K562 treated with DMSO at 1 percent for 24 hours (cell line): ENCODE measurements around the gene ZNF845. TPM values are rescaled to one million over a fixed set of nuclear protein-coding genes. Genes with fewer than 3 reads are reported as not detected.

Experiments used
- total RNA-seq: library from RNA; unstranded; fragments of 300-600 nt; gene quantifications from 2 replicates; pipeline ENCODE4 v1.2.3, GENCODE V29; 2022; ENCODE audit warnings: low read depth; ENCODE audit not compliant: insufficient read depth

Gene ZNF845
- 2.2 and 2.7 TPM in 2 replicates for total RNA-seq

DNA sequence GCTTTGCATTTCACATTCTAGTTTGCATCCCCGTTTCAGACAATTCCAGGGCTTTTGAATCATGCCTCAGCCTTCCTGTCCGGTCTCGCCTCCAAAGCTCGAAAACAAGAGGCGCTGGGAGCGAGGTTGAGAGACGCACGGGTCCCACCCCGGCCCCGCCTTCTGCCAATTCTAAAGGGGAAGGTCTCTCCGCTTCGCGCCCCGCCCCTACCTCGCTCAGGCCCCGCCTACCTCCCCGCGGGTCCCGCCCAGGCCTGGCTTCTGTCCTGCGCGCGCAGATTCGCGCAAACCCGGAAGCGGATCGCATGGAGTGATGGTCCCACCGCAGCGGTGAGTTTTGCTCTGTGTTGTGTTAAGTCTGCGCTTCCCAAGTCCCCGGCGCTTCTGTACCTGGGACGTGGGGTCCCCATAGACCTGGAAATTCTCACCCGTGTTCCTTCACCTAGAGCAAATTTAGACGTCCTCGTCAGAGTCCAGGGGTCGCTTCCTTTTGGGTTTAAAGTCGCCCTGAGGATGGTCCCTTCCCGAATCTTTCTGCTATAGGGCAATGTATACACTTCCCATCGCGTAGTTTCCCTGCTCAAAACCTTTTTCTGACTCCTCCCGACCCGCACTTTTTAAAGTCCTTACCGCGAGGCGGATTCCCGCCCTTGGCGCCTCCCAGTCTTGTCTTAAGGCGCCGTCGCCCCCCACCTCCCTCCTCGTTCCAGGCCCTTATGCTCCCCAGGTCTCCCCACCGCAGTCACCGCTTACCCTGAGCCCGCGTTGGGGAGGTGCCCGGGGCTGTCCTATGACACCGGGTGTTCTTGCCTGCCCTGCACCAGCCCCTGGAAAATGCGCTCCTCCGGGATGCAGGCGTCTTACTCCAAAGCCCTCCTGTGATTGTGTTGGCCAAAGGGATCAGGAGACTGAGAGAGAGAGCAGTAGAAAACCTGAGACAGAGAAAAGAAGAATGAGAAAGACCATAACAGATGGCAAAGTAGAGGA lies at the start of gene ZNF845:
Gene ZNF845 (plus strand): TSS at position 287 of the 987 bp plus-strand sequence. CDS start 7,559 bp downstream, outside the sequence.

DNA sequence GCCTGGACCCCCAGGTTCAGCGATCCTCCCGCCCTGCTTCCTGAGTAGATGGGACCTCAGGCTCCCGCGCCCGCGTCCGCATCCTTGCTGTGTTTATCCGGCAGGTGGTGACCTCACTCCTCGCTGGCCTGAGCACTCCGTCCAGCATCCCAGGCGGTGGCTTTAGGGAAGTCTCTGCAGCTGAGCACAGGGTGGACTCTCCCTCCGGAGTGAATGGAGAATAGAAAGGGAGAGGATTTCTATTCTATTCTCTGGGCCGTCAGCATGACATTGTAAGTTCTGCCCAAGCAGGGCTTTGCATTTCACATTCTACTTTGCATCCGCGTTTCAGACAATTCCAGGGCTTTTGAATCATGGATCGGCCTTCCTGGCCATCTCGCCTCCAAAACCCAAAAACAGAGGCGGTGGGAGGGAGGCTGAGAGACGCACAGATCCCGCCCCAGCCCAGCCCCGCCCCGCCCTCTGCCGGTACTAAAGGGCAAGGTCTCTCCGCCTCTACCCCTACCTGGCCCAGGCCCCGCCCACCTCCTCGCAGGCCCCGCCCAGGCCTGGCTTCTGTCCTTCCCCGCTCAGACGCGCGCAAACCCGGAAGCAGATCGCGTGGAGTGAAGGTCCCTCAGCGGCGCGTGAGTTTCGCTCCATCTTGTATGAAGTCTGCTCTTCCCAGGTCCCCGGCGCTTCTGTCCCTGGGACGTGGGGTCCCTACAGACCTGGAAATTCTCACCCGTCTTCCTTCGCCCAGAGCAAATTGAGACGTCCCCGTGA lies 31.8 kb downstream of the ZNF845 start, which contains the start of gene ZNF525:
Gene ZNF525 (plus strand): TSS at position 572 of the 765 bp plus-strand sequence. CDS start 6,577 bp downstream, outside the sequence.

GRCh38 chr19:53394974-53395839 lies 61.7 kb downstream of the ZNF845 start, which contains the start of gene ZNF765:
Gene ZNF765, plus strand, starts transcription at chr19:53395149. Its CDS starts 2,867 bp downstream, at chr19:53398016.

Other genes starting within 250 kb of the ZNF845 start
- gene ZNF160, start 230.3 kb upstream of the ZNF845 start, total RNA-seq: 10.6 and 12.2 TPM in 2 replicates
- gene ZNF415, start 200.8 kb upstream of the ZNF845 start, total RNA-seq: not detected in 2 replicates
- 2.3 and 2.6 TPM in 2 replicates for gene ZNF347, start 174.7 kb upstream of the ZNF845 start, total RNA-seq
- gene ZNF665, start 140.4 kb upstream of the ZNF845 start, total RNA-seq: 3.1 and 3.9 TPM in 2 replicates
- 0.30 and 1.5 TPM in 2 replicates for gene ZNF677, start 78.9 kb upstream of the ZNF845 start, total RNA-seq
- gene VN1R2, start 75.5 kb upstream of the ZNF845 start, total RNA-seq: not detected in 2 replicates
- gene VN1R4, start 66.0 kb upstream of the ZNF845 start, total RNA-seq: not detected in 2 replicates
- gene ZNF525, start 32.0 kb downstream of the ZNF845 start, total RNA-seq: 1.8 and 4.8 TPM in 2 replicates
- gene ZNF765, start 61.4 kb downstream of the ZNF845 start, total RNA-seq: 4.2 and 5.0 TPM in 2 replicates
- gene ZNF761, start 98.2 kb downstream of the ZNF845 start, total RNA-seq: 6.8 and 8.5 TPM in 2 replicates
- gene ZNF813, start 134.0 kb downstream of the ZNF845 start, total RNA-seq: 2.0 and 2.2 TPM in 2 replicates
- 2.3 and 4.3 TPM in 2 replicates for gene ZNF331, start 204.4 kb downstream of the ZNF845 start, total RNA-seq